Putamen (tissue), 1 donor: ENCODE data around the gene MIB1.

Experiments
- DNase-seq: peaks from one replicate; pipeline ENCODE4 v3.0.0-alpha.2; 2016; ENCODE audit warnings: low spot score

MIB1 gene

GRCh38 chr18:21815101-21815500 is 74.5 kb downstream of the MIB1 start:
- no peak for DNase-seq

GRCh38 chr18:21820033-21820810 is 79.6 kb downstream of the MIB1 start:
- no peak for DNase-seq

- DNase-seq, result no peak
Observed at GRCh38 chr18:21820811-21821143, 80.2 kb downstream of the MIB1 start.

DNA sequence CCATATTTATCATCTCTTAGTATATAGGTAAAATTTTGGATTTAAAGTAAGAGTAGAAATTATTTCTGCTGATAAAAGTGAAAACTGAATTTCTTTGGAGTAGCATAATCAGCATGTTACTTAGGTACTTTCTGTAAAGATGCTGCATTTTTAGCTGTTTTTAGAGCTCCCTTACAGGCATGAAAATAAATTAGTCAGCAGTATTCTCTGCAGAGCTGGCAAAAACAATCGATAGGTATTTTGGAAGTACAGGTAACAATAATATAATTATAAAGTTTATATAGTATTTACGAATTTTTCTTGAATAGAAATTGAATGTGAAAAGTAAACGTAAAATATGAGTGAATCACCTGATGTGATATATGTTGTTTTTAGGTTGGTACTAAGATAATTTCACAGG is 83.3 kb downstream of the MIB1 start:
- no peak for DNase-seq

- DNase-seq, result no peak
Observed at GRCh38 chr18:21826196-21826595, 85.6 kb downstream of the MIB1 start.

DNA sequence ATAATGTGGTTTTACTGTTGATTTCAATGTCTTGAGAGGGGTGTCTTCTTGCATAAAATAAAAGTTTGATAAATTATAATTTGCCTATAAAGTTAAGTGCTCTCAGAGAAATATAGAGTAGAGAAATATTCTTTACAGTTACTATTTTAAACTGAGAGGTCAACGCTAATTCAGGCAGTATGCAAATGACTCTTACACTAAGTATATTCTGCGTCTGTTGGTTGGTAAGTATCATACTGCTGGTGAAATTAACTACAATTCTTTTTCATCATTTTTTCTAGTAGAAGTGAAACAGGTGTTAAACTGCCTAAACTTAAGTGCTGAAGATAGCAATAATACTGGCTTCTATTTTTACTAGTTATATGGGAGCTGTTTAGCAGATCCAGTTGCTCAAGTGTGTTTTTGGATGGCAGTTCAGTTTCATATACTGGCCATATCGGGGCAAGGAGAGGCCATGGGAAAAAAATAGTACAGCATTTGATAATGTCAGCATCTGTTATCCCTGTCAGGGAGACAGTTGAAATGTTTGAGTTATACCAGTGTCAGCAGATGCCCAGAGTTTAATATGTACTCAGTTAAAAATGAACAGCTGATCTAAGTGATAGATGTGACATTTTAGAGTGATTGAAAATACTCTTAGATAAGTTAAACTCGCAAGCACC is 86.2 kb downstream of the MIB1 start:
- DNase-seq, result no peak

- DNase-seq, result no peak
Observed at GRCh38 chr18:21830532-21830931, 89.9 kb downstream of the MIB1 start.

DNA sequence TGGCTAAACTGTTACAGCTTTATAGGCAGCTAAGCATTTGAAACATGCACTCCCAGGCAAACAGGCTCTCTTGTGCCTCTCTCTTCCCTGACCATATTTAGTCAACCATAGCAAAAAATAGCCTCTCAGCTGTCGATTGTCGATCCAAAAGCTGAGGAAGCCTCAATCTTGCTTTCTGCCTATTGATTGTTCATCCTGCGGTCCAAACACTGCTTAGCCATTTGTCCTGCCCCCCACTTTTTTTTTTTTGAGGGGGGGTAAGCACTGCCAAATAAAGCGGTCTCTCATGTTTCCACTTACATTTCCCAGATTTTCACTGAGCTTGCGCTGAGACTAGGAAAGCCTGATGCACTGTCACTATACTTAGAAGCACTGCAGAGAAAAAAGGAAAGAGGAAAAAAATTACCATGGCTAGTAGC is 90.8 kb downstream of the MIB1 start:
- DNase-seq, result peak; percentile 15

DNA sequence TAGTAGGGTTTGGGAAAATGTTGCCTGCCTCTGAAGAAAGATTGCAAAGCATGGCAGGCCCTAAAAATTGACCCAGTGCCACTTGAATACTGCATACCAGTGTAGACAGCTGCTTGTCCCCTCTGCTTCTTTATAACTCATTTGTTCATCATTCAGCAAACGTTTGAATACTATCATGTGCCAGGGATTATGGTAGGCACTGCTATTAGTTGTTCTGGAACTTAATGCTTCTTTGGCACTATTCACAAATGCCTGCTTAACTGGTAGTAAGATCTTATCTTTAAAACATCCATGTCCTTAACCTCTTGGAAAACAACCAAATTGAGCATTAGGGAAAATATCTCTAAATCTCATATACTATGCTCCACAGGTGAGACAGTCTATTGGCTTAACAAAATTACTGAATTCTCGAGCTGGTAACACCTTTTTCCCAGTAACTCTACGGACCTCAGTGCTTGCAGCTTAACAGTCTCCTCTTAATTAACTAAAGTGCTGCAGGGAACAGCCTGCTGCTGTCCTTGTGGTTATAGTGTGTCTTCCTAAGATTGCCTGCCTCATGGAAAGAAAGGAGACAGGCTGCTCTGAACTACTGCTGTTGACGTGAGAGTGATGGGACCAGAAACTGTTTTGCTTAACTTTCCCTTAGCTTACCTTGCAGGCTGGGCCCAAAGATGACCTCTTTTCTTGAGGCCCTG is 93.2 kb downstream of the MIB1 start:
- no peak for DNase-seq

GRCh38 chr18:21834299-21834660 is 93.7 kb downstream of the MIB1 start:
- no peak for DNase-seq

DNA sequence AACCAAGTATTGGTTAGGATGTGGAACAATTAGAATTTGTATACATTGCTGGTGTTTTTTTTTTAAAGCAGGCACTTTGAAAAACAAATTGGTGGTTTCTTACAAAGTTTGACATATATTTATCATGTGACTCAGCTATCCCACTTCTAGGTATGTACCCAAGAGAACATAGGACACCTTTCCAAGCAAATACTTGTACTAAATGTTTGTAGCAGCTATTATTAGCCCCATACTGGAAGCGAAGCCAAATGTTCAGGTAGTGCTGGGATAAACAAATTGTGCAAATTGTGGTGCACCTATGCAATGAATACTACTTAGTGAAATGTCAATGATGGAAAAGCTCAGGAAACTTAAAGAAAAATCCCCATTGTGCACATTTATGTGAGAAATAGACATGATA is 101.0 kb downstream of the MIB1 start:
- DNase-seq, result no peak

GRCh38 chr18:21843341-21843740 is 102.7 kb downstream of the MIB1 start:
- no peak for DNase-seq

DNA sequence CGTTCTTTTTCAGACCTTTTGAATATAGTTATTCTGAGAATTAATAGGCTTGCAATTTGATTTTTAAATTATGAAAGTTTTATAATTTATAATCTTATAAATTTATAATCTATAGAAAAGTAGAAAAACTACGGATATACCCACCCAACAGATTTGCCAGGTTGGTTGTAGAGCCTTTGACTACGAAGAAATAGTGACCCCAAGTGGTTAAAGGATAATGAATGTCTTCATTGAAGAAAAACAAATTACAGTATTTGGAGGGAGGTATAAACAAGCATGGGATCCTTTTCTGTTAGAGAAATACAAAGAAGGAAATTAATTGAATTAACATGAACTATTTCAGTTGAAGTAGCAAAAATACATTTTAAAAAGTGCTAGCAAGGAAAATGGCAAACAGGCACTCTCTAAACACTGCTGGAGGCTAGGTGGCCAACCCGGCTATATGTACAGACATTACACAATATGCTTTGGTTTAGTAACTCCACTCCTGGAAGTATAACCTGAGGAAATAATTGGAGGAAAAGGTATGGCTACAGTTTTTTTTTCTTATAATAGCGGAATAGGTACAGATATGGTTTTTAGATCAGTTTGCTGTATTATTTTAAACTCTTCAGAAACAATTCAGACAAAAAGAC is 110.9 kb downstream of the MIB1 start:
- peak; percentile 3 for DNase-seq

GRCh38 chr18:21853016-21853415 is 112.4 kb downstream of the MIB1 start:
- DNase-seq, result no peak

- DNase-seq, result no peak
Observed at GRCh38 chr18:21853775-21854552, 113.4 kb downstream of the MIB1 start.

- no peak for DNase-seq
Observed at GRCh38 chr18:21855432-21855831, 114.8 kb downstream of the MIB1 start.

DNA sequence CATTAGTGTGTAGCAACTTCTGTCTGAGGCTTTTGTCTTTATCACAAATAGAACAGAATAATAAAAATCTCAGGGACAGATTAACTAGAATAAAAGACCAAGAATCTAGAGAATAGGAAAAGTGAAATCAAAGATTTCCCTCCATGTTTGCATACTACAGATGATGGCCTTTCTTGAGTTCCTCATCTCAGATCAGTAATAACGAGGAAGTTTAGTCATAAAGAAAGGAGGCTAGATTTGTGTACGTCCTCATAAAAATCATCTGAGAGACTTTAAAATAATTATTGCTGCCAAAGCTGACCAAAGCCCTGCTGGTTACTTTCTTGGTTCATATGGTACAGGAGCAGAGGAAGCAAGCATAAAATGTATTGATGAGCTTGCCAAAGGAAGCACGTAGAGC is 117.3 kb downstream of the MIB1 start:
- no peak for DNase-seq

DNA sequence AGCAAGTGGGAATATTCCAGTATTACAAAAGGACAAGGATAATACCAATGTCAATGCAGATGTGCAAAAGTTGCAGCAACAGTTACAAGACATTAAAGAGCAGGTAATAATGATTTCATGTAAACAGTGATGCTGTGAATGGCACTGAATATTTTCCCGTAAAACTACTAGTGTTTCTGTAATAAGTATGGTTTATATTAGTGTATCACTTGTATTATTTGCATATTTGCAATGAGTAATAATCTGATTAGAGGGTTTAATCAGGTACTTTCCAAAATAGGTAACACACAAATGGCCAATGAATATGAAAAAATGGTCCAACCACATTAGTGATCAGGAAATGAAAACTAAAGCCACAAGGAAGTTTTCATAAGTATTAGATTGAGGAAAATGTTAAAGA is 118.0 kb downstream of the MIB1 start:
- DNase-seq, result no peak

- DNase-seq, result no peak
Observed at GRCh38 chr18:21864386-21864785, 123.8 kb downstream of the MIB1 start.

DNA sequence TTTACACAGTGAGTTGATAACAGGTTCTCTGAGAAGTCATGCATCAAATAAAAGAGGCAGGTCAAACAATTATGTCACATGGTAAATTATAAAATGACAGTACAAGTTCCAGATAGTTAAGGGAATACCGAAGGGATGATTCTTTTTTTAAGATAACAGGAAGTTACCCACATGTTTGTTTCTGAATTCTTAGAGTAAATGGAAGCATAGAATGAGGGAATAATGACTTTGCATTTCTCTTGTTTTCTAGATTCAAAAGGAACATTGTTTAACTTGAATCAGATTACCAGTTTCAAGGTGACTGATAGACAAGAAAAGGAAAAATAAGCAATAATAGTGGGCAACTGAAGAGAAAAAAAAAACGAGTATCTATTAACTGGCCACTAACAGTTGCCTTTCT is 124.5 kb downstream of the MIB1 start:
- DNase-seq, result no peak

DNA sequence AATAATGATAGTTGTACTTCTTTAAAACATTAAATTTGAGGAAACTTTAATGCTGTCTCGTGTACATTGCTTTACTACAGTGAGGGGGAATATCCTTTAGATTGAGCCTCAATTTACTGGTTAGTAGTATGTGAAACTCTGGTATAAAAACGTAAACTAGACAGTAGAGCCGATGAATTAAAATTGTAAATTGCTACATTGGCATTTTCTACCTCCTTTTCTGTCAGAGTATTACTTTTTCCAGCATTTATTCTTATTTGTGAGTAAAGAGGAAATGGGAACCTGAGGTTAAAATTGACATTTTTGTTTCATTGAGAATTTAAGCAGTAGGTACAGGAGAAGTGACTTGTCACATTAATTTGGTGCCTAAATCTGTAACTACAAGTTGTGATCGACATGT is 128.2 kb downstream of the MIB1 start:
- DNase-seq, result no peak

DNA sequence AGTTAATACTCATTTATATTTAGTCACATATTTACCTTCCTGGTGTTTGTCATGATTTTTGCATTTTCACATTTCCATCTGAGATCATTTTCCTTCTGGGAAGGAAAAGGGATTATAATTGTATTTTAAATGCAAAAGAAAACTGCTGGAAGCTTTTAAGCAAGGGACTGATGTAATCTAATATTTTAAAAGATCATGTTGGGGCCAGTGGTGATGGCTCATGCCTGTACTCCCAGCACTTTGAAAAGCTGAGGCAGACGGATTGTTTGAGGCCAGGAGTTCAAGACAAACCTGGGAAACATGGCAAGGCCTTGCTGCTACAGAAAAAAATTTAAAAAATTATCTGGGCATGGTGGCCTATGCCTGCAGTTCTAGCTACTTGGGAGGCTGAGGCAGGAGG is 149.0 kb downstream of the MIB1 start:
- DNase-seq, result no peak
